ENCODE results near the gene CTCF. TPM values are rescaled to one million over a fixed set of nuclear protein-coding genes. Genes with fewer than 3 reads are reported as not detected.

The CTCF gene
- total RNA-seq, 4 donors from 2014 or later: 26.1 to 39.6 (median 31.8) TPM

DNA sequence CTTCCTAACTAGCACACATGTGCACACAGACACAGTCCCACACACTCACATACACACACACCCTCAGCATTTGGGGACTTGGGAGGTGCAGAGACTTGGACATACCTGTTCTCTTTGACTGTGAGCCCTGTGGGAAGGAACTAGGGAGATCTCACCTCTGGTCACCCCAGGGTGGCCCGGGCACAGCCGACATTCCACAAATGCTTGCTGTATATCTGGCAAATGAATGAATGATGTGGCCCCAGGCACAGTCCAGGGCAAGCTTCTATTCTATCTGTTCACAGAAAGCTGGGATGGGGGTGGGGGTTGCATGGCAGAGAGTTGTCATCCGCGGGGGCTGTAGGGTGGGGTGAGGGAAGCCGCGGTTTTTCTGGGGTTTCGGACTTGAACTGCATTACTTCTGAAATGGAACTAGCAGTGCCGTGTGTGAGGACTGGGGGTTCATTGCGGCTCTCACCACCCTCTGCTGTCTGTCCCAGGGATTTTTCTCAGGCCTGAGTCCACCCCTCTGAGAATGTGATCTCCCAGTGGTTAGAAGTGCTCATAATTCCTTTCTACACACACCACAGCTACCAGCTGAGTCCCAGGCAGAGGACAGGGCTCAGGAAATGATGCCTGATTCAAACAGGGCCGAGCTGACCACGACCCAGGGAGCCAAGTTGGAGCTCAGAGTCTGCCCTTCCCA is 37.0 kb upstream of the CTCF start:
- 47 to 49% methylated on average over 11 of the region's 11 CpGs for WGBS, 2 donors
- H3K27me3 ChIP-seq: no peaks in the 10 kb centered on the region
- H3K36me3 ChIP-seq: no peaks in the 10 kb centered on the region
- peaks cover 0 to 17% (median 10%) of the 10 kb centered on the region in 4 donors for H3K4me1 ChIP-seq
- no peak overlapping the region for H3K27ac ChIP-seq
- no peak overlapping the region for H3K4me3 ChIP-seq
- DNase-seq (ENCODE audit: low spot score in 2 of 2): no peak
- TF ChIP-seq, protein P1, sequence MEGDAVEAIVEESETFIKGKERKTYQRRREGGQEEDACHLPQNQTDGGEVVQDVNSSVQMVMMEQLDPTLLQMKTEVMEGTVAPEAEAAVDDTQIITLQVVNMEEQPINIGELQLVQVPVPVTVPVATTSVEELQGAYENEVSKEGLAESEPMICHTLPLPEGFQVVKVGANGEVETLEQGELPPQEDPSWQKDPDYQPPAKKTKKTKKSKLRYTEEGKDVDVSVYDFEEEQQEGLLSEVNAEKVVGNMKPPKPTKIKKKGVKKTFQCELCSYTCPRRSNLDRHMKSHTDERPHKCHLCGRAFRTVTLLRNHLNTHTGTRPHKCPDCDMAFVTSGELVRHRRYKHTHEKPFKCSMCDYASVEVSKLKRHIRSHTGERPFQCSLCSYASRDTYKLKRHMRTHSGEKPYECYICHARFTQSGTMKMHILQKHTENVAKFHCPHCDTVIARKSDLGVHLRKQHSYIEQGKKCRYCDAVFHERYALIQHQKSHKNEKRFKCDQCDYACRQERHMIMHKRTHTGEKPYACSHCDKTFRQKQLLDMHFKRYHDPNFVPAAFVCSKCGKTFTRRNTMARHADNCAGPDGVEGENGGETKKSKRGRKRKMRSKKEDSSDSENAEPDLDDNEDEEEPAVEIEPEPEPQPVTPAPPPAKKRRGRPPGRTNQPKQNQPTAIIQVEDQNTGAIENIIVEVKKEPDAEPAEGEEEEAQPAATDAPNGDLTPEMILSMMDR (IDR thresholded peaks at IDR 0.05): no peak
- no peak for TF ChIP-seq POLR2A (IDR thresholded peaks at IDR 0.05)
- no peak for TF ChIP-seq EP300 (IDR thresholded peaks at IDR 0.05)
- H3K9me3 ChIP-seq: no peaks in the 10 kb centered on the region

DNA sequence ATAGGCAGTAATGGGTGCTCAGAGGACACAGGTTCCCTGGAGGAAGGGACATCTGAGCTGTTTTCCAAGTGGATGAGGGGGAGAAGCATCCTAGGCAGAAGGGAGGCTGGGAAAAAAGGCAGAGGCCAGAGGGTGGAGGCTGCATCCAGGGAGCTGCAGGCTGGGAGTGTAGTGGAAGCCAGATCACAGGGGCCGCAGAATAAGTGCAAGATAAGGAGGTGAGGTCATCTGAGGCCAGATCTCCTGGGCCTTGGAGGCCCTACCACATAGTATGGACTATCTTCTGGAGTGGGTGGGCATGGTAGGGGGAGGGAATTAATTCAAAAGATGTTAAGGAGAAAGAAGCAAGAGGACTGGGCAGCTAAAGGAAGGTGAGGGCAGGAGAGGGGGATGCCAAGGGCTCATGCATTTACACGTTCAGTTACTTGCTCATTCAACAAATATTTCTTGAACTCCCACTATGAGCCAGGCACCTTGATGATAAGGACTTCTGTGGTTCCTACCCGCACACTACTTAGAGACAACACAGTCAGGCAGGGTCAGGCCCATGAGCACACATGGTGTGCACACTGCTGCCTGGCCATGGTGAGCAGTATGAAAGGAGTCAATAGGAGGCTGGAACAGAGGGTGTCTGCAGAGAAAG is 36.1 kb upstream of the CTCF start:
- Histone ChIP-seq H3K27me3 (no peaks in the 10 kb centered on the region), H3K9me3 (no peaks in the 10 kb centered on the region), H3K4me1 (peaks cover 0 to 26% (median 19%) of the 10 kb centered on the region in 4 donors), H3K4me3 (no peak overlapping the region), H3K27ac (no peak overlapping the region), H3K36me3 (no peaks in the 10 kb centered on the region)
- WGBS, 2 donors: 84 to 89% methylated on average over 3 of the region's 3 CpGs
- no peak for DNase-seq (ENCODE audit: low spot score in 2 of 2)
- TF ChIP-seq, protein P1 (IDR thresholded peaks at IDR 0.05): no peak
- TF ChIP-seq POLR2A (IDR thresholded peaks at IDR 0.05): no peak
- TF ChIP-seq EP300 (IDR thresholded peaks at IDR 0.05): no peak

DNA sequence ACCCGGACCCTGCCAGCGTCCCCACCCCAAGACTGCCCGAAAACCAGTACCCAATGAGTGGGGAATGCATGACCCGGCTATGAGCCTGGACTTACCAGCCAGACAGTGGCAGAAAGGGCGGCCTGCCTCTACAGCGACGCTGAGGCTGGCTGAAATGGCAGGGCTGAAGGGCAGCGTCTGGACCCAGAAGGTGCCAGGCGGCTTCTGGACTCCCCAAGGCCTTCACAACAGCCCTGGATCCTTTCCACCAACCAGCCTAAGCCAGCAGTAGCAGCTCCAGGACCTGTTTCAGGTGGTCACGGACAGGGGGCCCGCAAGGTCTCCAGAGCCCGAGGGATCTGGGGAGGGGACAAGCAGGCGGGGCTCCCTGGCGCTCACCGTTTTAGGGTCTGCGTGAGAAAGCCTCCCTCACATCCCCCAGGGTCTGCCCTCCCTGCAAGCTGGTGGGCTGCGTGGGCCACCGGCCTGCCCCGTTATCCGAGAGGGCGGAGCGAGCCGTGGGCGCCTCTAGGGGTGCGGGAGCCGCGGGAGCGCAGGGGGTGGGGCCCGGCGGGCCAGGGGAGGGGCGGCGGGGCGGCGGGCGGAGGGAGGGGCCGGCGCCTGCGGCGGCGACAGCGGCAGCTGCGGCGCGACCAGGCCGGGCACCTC is 34.0 kb upstream of the CTCF start, which contains the start of gene RIPOR1:
RIPOR1 (plus strand) TSS at position 608 of the 648 bp plus-strand sequence. CDS start 9,618 bp downstream, outside the sequence.
- no peak for DNase-seq (ENCODE audit: low spot score in 2 of 2)
- H3K4me3 ChIP-seq: peak within 1 kb of the TSS; percentile 78 to 100 (median 88)
- TF ChIP-seq, protein P1 (IDR thresholded peaks at IDR 0.05): no peak
- TF ChIP-seq EP300 (IDR thresholded peaks at IDR 0.05) (peak in 1 of 2 donors; percentile 4), POLR2A (IDR thresholded peaks at IDR 0.05) (no peak)
- no peaks in the 10 kb centered on the region for H3K27me3 ChIP-seq
- 19 to 66% methylated on average over 5 to 32 of the region's 45 CpGs for WGBS, 2 donors
- peaks cover 0 to 40% (median 21%) of the 10 kb centered on the region in 4 donors for H3K4me1 ChIP-seq
- H3K36me3 ChIP-seq: no peaks in the 10 kb centered on the region
- no peaks in the 10 kb centered on the region for H3K9me3 ChIP-seq
- H3K27ac ChIP-seq: peak within 1 kb of the TSS; percentile 91 to 94 (median 92)

DNA sequence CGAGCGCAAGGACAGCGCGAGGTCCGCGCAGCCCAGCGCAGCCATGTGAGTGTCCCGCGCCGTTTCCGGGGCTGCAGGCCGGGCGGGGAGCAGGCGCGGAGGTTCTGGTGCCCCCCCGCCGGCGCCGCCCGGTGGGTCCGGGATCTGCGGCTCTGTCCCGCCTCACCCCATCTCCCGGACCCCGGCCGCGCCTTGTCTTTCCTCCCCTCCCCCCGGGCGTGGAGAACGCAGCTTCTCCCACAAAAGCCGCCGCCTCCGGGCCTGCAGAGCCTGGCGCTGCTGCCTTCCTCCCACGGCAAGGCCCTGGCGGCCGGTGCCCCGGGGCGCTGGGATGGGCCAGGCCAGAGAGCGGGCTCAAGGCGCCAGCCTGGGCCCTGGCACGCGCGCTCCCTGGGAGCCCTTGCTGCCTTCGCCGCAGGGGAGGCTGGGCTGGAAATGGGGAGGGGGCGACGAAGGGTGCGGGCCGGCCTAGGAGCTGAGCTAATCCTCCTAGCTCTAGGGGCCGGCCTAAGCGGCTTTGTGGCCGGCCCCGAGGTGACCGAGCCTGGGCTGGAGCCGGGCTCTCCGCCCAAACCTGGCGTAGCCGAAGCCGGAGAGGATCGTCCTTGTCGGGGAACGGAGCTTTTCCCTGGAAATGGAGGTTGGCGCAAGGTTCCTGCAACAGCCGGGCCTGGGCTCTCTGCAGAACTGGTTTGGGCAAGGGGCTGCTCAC is 33.3 kb upstream of the CTCF start:
- H3K36me3 ChIP-seq: no peaks in the 10 kb centered on the region
- no peaks in the 10 kb centered on the region for H3K27me3 ChIP-seq
- no peak for DNase-seq (ENCODE audit: low spot score in 2 of 2)
- H3K4me3 ChIP-seq: peak overlapping the region; percentile 78 to 100 (median 88)
- H3K4me1 ChIP-seq: peaks cover 0 to 43% (median 21%) of the 10 kb centered on the region in 4 donors
- no peaks in the 10 kb centered on the region for H3K9me3 ChIP-seq
- H3K27ac ChIP-seq: peak overlapping the region; percentile 91 to 94 (median 92)
- 0% methylated on average over 50 of the region's 65 CpGs; no CpG with 5 or more reads in 1 of the 2 donors for WGBS, 2 donors
- peak in 1 of 2 donors; percentile 53 for TF ChIP-seq POLR2A (IDR thresholded peaks at IDR 0.05)
- TF ChIP-seq, protein P1 (IDR thresholded peaks at IDR 0.05): peak in 1 of 5 experiments; percentile 12
- TF ChIP-seq EP300 (IDR thresholded peaks at IDR 0.05): no peak

All from tibial nerve (tissue), 4 donors.